Activated naive CD8-positive, alpha-beta T cell treated with anti-CD3 and anti-CD28 coated beads, Interleukin-2, amount 10 ng/mL, durations not matched to agents 7 days and 5 days (primary cell): ENCODE results near the gene MPST. TPM values are rescaled to one million over a fixed set of nuclear protein-coding genes. Genes with fewer than 3 reads are reported as not detected.
"Not testable (repeated sequence)": the region's sequence is repeated elsewhere in the genome, so short reads cannot be mapped to it uniquely, and the experiment has no call there.

ENCODE experiments used
- ATAC-seq: fragments of 150-1000 bp; cut with Tn5 transposase; one replicate; pipeline ENCODE4 v1.10.0; 2021; ENCODE audit warnings: low read depth, moderate library complexity
- POLR2A ChIA-PET: fragments of 350-600 bp; sonication (Branson Sonifier 250); formaldehyde crosslinking; loops from one replicate; lab custom pipeline; 2021; ENCODE audit warnings: antibody characterized with exemption; lab: Charles Lee
- DNase-seq: peaks from one replicate; pipeline ENCODE4 v3.0.0; 2021
- H3K27ac Mint-ChIP-seq: one replicate; pipeline ENCODE4 v1.8.0; 2022; ENCODE audit warnings: mild to moderate bottlenecking, mixed read lengths
- H3K27me3 Mint-ChIP-seq: one replicate; pipeline ENCODE4 v1.8.0; 2022; ENCODE audit warnings: mild to moderate bottlenecking, moderate library complexity, mixed read lengths
- H3K36me3 Mint-ChIP-seq: one replicate; pipeline ENCODE4 v1.8.0; 2021; ENCODE audit warnings: mild to moderate bottlenecking, mixed read lengths
- H3K4me1 Mint-ChIP-seq: one replicate; pipeline ENCODE4 v1.8.0; 2021; ENCODE audit warnings: mixed read lengths
- H3K4me3 Mint-ChIP-seq: one replicate; pipeline ENCODE4 v1.8.0; 2022; ENCODE audit warnings: mild to moderate bottlenecking, moderate library complexity, mixed read lengths
- H3K9me3 Mint-ChIP-seq: one replicate; pipeline ENCODE4 v1.8.0; 2021; ENCODE audit warnings: mixed read lengths
- total RNA-seq, 2 experiments: library from RNA; stranded (reverse); gene quantifications; one replicate each; pipeline ENCODE4 v1.2.3, GENCODE V29; 2021

Gene MPST
- total RNA-seq, 2 experiments from 2014 or later = 23.1 to 23.4 TPM

DNA sequence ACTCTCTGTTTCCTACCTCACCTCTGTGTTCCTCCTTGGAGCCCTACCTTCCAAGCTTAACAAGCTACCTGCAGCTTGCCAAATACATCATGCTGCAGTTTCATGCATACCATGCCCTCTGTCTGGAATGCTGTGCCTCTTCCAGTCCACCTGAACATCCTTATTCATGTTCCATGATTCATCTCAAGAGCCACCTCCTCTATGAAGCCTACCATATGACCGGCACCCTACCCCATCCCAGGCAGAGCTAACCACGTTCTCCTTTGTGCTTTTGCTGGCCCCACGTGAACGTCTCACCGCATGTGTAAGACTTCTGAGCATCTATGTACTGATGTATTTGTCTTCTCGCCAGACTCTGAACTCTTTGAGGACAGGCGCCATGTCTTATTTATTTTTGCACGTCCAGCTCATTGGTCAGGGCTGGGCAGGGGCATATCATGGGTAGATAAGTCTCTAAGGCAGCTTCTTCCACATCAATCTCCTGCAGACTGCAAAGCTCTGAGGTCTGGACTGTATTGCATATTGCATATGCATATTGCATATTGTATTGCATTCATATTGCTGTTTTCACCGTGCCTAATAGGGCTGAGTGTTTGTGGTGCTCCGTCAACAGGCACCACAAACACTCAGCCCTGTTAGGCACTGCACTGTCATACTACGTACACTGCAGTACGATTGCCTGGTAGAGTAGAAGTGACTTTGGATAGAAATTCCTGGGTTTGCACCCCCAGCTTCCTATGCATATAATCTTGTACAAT, 31.3 kb upstream of the MPST start:
- POLR2A ChIA-PET = no interaction called here
- H3K4me1 Mint-ChIP-seq = no peaks in the 10 kb centered on the region
- peaks cover 35% of the 10 kb centered on the region for H3K27me3 Mint-ChIP-seq
- peak overlapping the region; percentile 7 for H3K27ac Mint-ChIP-seq
- no peak overlapping the region for H3K4me3 Mint-ChIP-seq
- H3K36me3 Mint-ChIP-seq = peaks cover 5% of the 10 kb centered on the region
- ATAC-seq (no peak), DNase-seq (no peak)
- H3K9me3 Mint-ChIP-seq = peaks cover 15% of the 10 kb centered on the region

DNA sequence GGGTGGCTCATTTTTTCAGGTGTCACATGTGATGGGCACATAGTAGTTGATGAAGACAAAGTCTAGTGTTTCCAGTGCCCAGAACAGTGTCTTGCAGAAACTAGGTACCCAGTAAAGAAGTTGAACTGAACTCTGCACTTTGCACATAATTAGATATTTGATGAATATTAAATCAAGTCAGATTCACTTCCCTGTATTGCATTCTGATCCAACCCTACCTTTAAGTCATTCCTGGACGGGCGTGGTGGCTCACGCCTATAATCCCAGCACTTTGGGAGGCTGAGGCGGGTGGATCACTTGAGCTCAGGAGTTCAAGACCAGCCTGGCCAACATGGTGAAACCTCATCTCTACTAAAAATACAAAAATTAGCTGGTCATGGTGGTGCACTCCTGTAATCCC, 30.5 kb upstream of the MPST start:
- POLR2A ChIA-PET, H3K4me1 Mint-ChIP-seq, H3K27ac Mint-ChIP-seq, DNase-seq, ATAC-seq, H3K4me3 Mint-ChIP-seq, H3K36me3 Mint-ChIP-seq: not testable (repeated sequence)
- peaks cover 15% of the 10 kb centered on the region for H3K9me3 Mint-ChIP-seq
- H3K27me3 Mint-ChIP-seq = peaks cover 36% of the 10 kb centered on the region

DNA sequence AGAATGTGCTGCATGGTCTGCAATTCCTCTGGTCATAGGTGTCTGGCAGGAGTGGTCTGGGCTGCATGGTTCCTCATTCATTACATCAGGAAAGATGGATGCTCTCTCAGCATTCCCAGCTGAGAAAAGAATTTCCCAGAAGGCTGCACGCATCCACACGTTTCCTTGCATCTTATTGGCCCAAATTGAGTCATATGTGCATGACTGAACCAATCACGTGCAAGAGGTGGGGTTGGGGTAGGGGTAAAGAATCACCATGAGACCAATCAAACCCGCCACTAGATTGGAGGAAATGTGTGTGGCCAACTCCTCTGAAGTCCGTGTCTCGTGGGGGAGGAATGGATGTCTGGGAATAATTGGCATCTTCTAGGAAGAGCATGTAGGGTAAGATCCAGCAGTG, 29.1 kb upstream of the MPST start:
- no peaks in the 10 kb centered on the region for H3K4me1 Mint-ChIP-seq
- peaks cover 12% of the 10 kb centered on the region for H3K9me3 Mint-ChIP-seq
- peaks cover 5% of the 10 kb centered on the region for H3K36me3 Mint-ChIP-seq
- peaks cover 39% of the 10 kb centered on the region for H3K27me3 Mint-ChIP-seq
- no peak overlapping the region for H3K27ac Mint-ChIP-seq
- POLR2A ChIA-PET = interaction anchor here (0.6 kb wide), 1 partner anchor 435 kb away, joined by 4 read pairs; no protein-coding TSS in a partner anchor
- DNase-seq = no peak
- ATAC-seq = no peak
- H3K4me3 Mint-ChIP-seq = no peak overlapping the region

DNA sequence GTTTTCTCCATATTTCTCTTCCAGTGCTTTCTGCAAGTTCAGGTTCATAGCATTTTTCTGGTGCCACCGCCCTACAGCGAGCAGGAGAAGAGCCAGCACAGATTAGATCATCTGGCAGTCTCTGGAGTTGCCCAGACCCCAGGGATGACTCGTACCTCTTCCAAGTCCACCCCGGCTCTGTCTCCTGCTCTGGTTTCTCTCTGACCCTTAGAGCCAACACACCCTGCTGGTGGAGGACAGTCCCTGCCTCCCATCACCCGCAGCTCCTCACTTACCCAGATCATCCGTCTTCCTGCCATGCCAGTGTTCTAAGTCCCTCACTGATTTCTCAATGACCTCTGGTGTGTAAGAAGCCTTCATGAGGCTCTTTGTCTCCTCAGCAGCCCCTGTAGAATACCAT, 28.3 kb upstream of the MPST start:
- H3K36me3 Mint-ChIP-seq = peaks cover 5% of the 10 kb centered on the region
- no peak overlapping the region for H3K27ac Mint-ChIP-seq
- DNase-seq (no peak), ATAC-seq (no peak)
- H3K9me3 Mint-ChIP-seq = peaks cover 8% of the 10 kb centered on the region
- peaks cover 41% of the 10 kb centered on the region for H3K27me3 Mint-ChIP-seq
- H3K4me3 Mint-ChIP-seq = no peak overlapping the region
- no peaks in the 10 kb centered on the region for H3K4me1 Mint-ChIP-seq
- POLR2A ChIA-PET = no interaction called here

DNA sequence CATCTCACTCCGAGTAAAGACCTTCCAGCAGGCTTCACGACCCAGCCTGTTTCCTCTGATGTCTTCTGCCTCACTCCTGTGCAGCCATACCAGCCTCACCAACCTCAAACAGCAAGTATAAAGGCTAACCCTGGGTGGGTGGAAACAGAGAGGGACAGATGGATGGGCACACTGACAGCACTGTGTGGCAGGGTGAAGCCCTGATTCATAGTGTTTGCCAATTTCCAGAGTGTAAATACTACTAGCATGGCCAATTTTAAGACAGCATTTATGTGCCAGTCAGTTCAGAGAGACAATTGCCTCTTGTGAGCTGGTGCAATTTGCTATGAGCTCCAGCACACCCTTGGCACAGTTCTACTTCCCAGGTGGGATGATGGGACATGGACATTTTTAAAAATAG, 21.8 kb upstream of the MPST start:
- ATAC-seq (no peak), DNase-seq (no peak)
- H3K27ac Mint-ChIP-seq = no peak overlapping the region
- no peaks in the 10 kb centered on the region for H3K4me1 Mint-ChIP-seq
- H3K9me3 Mint-ChIP-seq = no peaks in the 10 kb centered on the region
- H3K4me3 Mint-ChIP-seq = no peak overlapping the region
- no peaks in the 10 kb centered on the region for H3K36me3 Mint-ChIP-seq
- POLR2A ChIA-PET = no interaction called here
- peaks cover 16% of the 10 kb centered on the region for H3K27me3 Mint-ChIP-seq

DNA sequence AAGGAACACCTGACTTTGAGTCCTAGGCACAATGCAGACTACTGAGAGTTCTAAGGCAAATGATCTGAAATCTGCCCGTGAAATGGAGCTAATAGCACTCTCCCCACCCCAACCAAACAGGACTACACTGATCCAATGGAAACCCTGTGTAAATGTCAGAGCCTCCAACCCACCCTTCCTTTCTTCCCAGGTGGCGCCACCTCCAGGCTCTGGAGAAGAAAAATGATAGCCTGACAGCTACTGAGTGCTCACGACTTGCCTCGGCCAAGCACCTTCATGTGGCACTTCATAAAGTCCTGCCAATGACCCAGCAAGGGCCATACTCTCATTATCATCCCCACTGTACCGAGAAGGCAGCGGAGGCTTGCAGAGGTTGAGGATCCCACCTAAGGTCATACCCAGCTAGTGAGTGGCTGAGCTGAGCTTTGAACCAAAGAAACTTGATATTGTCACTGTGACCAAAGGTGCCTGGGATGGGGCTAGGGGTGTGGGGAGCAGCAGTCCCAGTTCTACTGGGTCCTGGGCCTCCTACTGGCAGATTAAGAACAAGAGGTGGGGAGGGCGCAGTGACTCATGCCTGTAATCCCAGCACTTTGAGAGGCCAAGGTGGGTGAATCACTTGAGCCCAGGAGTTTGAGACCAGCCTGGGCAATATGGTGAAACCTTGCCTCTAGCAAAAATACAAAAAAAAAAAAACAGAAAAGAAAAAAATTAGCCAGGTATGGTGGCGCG, 20.8 kb upstream of the MPST start:
- ATAC-seq = no peak
- POLR2A ChIA-PET = no interaction called here
- H3K9me3 Mint-ChIP-seq = no peaks in the 10 kb centered on the region
- H3K27me3 Mint-ChIP-seq = peaks cover 18% of the 10 kb centered on the region
- H3K4me3 Mint-ChIP-seq = no peak overlapping the region
- no peaks in the 10 kb centered on the region for H3K36me3 Mint-ChIP-seq
- DNase-seq = no peak
- no peaks in the 10 kb centered on the region for H3K4me1 Mint-ChIP-seq
- no peak overlapping the region for H3K27ac Mint-ChIP-seq

DNA sequence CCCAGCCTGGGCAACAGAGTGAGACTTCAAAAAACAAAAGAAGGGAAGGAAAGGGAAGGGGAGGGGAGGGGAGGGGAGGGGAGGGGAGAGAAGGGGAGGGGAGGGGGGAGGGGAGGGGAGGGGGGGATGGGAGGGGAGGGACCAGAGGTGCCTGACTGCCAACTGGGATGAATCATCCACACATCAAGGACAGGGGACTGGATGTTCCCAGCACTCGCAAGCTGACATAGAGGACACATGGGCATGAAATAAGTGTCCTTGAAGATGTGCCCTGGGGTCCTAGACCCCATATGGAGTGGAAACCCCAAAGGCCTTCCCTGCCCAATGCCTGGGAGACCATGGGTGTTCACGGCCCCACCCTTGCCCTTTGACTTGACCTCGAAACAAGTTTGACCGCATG, 20.1 kb upstream of the MPST start:
- H3K27me3 Mint-ChIP-seq = peaks cover 19% of the 10 kb centered on the region
- no peak for DNase-seq
- POLR2A ChIA-PET = no interaction called here
- H3K36me3 Mint-ChIP-seq = no peaks in the 10 kb centered on the region
- H3K4me3 Mint-ChIP-seq = no peak overlapping the region
- H3K4me1 Mint-ChIP-seq = no peaks in the 10 kb centered on the region
- no peak for ATAC-seq
- H3K9me3 Mint-ChIP-seq = no peaks in the 10 kb centered on the region
- no peak overlapping the region for H3K27ac Mint-ChIP-seq

DNA sequence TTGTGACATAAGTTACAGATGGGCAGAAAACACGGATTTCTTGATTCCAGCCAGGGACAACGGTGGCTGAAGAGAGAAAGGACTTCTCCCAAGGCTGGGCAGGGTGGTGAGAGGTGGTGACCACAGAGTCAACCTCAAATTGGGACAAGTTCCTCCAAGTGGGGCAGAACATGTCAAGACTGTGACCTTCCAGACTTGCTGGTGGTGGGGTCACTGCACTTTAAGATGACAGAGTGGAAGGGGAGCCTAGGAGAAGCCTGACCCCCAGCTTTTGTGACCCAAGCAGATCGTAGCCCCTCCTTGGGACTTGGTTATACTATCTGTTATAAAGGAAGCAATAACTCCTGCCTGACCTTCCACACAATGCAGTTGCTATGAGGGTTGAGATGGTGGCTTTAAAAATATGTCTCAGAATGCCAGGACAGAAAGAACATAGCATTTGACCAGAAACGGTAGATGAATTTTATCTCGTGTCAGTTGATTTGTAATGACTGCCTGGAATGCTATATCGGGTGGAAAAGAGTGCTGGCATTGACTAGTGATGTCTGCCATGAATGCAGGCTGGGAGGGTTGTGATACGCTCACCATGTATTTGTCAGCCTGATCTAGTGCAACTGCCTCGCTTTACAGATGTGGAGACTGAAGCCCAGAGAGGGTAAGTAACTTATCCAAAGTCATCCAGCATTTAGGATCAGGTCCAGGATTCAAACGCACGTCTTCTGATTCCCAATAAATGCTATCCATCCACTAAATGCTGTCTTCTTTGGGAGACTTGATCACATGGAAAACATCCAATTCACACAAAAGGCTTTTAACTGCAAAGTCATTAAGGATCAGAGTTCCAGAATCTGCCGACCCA, 18.6 kb upstream of the MPST start:
- H3K4me1 Mint-ChIP-seq = no peaks in the 10 kb centered on the region
- H3K4me3 Mint-ChIP-seq = no peak overlapping the region
- DNase-seq (no peak), ATAC-seq (no peak)
- H3K27me3 Mint-ChIP-seq = peaks cover 25% of the 10 kb centered on the region
- POLR2A ChIA-PET = no interaction called here
- no peaks in the 10 kb centered on the region for H3K36me3 Mint-ChIP-seq
- H3K9me3 Mint-ChIP-seq = no peaks in the 10 kb centered on the region
- no peak overlapping the region for H3K27ac Mint-ChIP-seq

DNA sequence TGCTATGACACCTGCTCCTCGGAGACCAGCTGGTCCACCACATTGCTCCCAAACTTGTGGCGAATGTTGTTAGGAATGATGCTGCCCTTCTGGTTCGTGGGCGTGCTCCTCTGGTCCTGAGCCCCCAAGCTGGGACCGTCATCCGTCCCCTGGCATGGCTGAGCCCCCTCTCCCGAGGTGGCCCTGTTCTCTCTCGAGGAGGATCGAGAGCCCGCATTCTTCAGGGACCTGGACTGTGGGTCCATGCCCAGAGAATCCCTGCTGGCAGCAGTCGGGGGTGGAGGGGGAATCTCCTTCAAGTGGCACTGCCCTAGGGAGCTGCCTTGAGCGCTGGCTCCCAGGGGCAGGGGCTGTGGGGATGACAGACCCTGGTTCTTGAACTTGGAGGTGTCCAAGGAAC, 17.7 kb upstream of the MPST start:
- Mint-ChIP-seq H3K27me3 (peaks cover 30% of the 10 kb centered on the region), H3K4me1 (no peaks in the 10 kb centered on the region), H3K27ac (no peak overlapping the region), H3K36me3 (no peaks in the 10 kb centered on the region), H3K9me3 (no peaks in the 10 kb centered on the region), H3K4me3 (no peak overlapping the region)
- POLR2A ChIA-PET = no interaction called here
- ATAC-seq (no peak), DNase-seq (peak; percentile 19)

DNA sequence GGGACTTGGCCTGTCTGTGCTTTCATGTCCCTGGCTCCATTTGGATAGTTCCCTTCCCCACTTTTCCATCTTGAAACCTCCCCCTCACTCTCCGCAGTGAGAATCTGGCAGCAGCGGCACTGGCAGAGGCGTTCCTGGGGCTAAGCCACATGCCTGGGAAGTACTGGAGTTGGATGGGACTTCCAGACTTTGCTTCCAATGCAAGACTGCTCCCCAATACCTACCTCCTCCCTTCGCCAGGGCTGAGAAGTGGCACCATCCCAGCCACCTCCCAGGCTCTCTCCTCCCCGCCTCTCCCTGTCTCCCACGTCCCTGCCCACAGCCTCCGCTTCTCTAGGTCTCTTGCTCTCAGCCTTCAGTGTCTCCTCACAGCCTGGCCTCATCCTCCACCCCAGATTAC, 16.9 kb upstream of the MPST start:
- peaks cover 3% of the 10 kb centered on the region for H3K4me1 Mint-ChIP-seq
- no peaks in the 10 kb centered on the region for H3K9me3 Mint-ChIP-seq

DNA sequence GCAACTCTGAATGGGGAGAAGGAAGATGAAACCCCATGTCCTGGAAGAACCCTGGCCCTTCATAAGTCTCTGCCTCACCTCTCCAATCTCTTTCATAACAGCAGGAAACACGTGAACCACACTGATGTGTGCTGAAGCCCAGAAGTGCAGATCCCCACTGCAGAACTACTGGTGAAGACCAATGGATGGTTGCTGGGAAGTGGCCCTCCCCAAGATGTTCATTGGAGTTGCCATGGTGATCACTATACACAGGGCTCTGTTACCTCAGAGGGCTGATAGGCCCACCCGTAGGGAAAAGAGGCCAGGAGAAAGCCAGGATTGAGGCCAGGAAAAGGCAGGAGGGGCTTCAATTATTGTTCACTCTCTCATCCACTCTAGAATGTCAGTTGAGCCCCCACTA, 11.9 kb upstream of the MPST start:
- Mint-ChIP-seq H3K36me3 (no peaks in the 10 kb centered on the region), H3K4me1 (peaks cover 5% of the 10 kb centered on the region), H3K27ac (no peak overlapping the region), H3K4me3 (no peak overlapping the region), H3K9me3 (no peaks in the 10 kb centered on the region), H3K27me3 (peaks cover 37% of the 10 kb centered on the region)
- POLR2A ChIA-PET = no interaction called here
- DNase-seq (no peak), ATAC-seq (no peak)

More for the DNA sequence above, 16.9 kb upstream of the MPST start:
- Mint-ChIP-seq H3K27ac (no peak overlapping the region), H3K4me3 (no peak overlapping the region), H3K27me3 (peaks cover 34% of the 10 kb centered on the region), H3K36me3 (no peaks in the 10 kb centered on the region)
- DNase-seq = peak; percentile 2
- ATAC-seq = no peak
- POLR2A ChIA-PET = no interaction called here

DNA sequence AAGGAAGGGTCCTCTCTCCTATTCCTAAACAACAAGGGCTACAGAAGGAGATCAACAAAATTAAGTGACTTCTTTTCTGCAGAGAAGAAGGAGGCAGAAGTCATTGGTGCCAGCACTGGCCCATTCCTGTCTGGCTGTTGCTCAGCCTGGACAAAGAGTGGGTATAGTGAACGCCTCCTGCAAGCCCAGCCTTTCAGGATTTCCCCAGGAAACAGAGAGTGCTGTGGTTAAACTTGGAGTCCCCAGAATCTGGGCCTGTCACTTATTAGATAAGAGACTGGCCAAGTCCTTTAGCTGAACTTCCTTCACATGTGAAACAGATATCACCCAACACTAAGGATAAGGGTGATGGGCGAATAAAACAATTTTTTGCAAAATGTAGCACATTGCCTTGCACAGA, 11.2 kb upstream of the MPST start:
- ATAC-seq (no peak), DNase-seq (no peak)
- no peaks in the 10 kb centered on the region for H3K9me3 Mint-ChIP-seq
- POLR2A ChIA-PET = no interaction called here
- peaks cover 35% of the 10 kb centered on the region for H3K27me3 Mint-ChIP-seq
- H3K4me1 Mint-ChIP-seq = peaks cover 5% of the 10 kb centered on the region
- H3K27ac Mint-ChIP-seq = no peak overlapping the region
- no peak overlapping the region for H3K4me3 Mint-ChIP-seq
- H3K36me3 Mint-ChIP-seq = no peaks in the 10 kb centered on the region

DNA sequence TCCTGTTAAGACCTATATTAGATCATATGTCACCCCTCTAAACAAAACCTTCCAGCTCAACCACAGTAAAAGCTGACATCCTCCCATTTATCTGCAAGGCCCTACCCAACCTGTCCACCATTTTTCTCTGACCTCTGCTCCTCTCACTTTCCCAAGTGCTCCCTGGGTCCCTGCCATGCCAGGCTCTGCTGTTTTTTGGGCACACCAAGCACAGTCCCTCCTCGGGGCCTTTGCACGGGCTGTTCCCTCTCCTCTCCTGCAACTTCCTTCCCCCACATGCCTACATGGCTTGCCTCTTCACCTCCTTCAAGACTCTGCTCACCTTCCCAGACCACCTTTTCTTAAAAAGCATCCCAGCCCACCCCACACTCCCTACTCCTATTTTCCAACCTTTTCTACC, 10.1 kb upstream of the MPST start:
- Mint-ChIP-seq H3K9me3 (no peaks in the 10 kb centered on the region), H3K4me1 (peaks cover 5% of the 10 kb centered on the region), H3K27ac (no peak overlapping the region), H3K4me3 (no peak overlapping the region), H3K27me3 (peaks cover 32% of the 10 kb centered on the region), H3K36me3 (no peaks in the 10 kb centered on the region)
- DNase-seq (peak; percentile 2), ATAC-seq (no peak)
- POLR2A ChIA-PET = no interaction called here
